Measurements from ENCODE around the gene SPTBN2. TPM values are rescaled to one million over a fixed set of nuclear protein-coding genes. Genes with fewer than 3 reads are reported as not detected.
A peak's percentile ranks its signal among the peaks of the same experiment; 100 is the strongest.
"Not testable (repeated sequence)": the region's sequence is repeated elsewhere in the genome, so short reads cannot be mapped to it uniquely, and the experiment has no call there.

The SPTBN2 gene
- total RNA-seq, 4 donors from 2014 or later: under 0.01 to 31.0 (median 1.6) TPM

GRCh38 chr11:66729447-66729846 lies 431 bp upstream of the SPTBN2 start:
- intact Hi-C loops (cut with DNase I; ENCODE audit: low total_unique reads): no loop called here
- Histone ChIP-seq H3K27ac (no peak overlapping the region), H3K36me3 (no peaks in the 10 kb centered on the region), H3K9me3 (no peaks in the 10 kb centered on the region), H3K27me3 (no peaks in the 10 kb centered on the region), H3K4me1 (no peaks in the 10 kb centered on the region), H3K4me3 (no peak overlapping the region)
- no peak for TF ChIP-seq POLR2A (IDR thresholded peaks at IDR 0.05)
- TF ChIP-seq, protein P1, sequence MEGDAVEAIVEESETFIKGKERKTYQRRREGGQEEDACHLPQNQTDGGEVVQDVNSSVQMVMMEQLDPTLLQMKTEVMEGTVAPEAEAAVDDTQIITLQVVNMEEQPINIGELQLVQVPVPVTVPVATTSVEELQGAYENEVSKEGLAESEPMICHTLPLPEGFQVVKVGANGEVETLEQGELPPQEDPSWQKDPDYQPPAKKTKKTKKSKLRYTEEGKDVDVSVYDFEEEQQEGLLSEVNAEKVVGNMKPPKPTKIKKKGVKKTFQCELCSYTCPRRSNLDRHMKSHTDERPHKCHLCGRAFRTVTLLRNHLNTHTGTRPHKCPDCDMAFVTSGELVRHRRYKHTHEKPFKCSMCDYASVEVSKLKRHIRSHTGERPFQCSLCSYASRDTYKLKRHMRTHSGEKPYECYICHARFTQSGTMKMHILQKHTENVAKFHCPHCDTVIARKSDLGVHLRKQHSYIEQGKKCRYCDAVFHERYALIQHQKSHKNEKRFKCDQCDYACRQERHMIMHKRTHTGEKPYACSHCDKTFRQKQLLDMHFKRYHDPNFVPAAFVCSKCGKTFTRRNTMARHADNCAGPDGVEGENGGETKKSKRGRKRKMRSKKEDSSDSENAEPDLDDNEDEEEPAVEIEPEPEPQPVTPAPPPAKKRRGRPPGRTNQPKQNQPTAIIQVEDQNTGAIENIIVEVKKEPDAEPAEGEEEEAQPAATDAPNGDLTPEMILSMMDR (IDR thresholded peaks at IDR 0.05): no peak
- no peak for DNase-seq

DNA sequence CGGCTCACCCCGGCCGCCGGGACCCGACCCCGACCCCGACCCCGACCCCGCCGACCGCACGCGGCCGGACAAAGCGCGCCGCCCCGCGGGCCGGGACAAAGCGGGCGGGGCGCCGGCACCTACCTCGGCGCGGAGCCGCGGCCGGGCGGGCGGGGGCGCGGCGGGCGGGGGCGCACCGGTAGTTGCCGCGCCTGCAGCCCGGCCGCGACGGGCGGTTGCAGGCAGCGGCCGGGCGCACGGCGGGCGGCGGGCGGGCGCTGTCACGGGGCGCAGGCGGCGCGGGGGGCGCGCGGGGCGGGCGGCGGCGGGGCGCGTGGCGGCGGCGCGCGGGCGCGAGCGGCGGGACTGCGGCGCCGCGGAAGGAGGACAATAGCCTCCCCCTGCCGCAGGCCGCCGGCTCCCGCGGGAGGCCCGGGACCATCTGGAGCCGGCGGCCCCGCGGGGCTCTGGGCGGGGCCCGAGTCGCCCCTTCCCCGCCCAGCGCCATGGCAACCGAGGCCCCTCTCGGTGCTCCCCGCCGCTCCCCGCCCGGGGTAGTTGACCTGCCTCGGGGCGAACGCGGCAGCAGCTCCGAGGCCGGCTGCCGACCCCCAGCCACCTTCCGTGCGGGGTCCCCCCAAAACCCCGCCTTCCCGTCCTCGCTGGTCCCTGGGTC lies 851 bp downstream of the SPTBN2 start:
- intact Hi-C loops (cut with DNase I; ENCODE audit: low total_unique reads): no loop called here
- DNase-seq: no peak
- no peak for TF ChIP-seq POLR2A (IDR thresholded peaks at IDR 0.05)
- TF ChIP-seq, protein P1 (IDR thresholded peaks at IDR 0.05): no peak
- H3K4me1 ChIP-seq: no peaks in the 10 kb centered on the region
- no peaks in the 10 kb centered on the region for H3K27me3 ChIP-seq
- no peak overlapping the region for H3K27ac ChIP-seq
- peak overlapping the region; percentile 6 to 51 for H3K4me3 ChIP-seq
- no peaks in the 10 kb centered on the region for H3K9me3 ChIP-seq
- no peaks in the 10 kb centered on the region for H3K36me3 ChIP-seq

- no peak overlapping the region for H3K27ac ChIP-seq
- peak overlapping the region; percentile 6 to 51 for H3K4me3 ChIP-seq
- TF ChIP-seq POLR2A (IDR thresholded peaks at IDR 0.05): no peak
- TF ChIP-seq, protein P1 (IDR thresholded peaks at IDR 0.05): no peak
- H3K9me3 ChIP-seq: no peaks in the 10 kb centered on the region
- intact Hi-C loops (cut with DNase I; ENCODE audit: low total_unique reads): no loop called here
- H3K27me3 ChIP-seq: no peaks in the 10 kb centered on the region
- H3K4me1 ChIP-seq: no peaks in the 10 kb centered on the region
- DNase-seq: peak in 1 of 2 donors; percentile 33
- H3K36me3 ChIP-seq: no peaks in the 10 kb centered on the region
Observed at GRCh38 chr11:66727282-66728037, 1.6 kb downstream of the SPTBN2 start.

- Histone ChIP-seq H3K4me1 (no peaks in the 10 kb centered on the region), H3K27ac (no peak overlapping the region), H3K36me3 (no peaks in the 10 kb centered on the region), H3K27me3 (no peaks in the 10 kb centered on the region), H3K4me3 (no peak overlapping the region), H3K9me3 (no peaks in the 10 kb centered on the region)
- DNase-seq: no peak
- intact Hi-C loops (cut with DNase I; ENCODE audit: low total_unique reads): no loop called here
- no peak for TF ChIP-seq POLR2A (IDR thresholded peaks at IDR 0.05)
- TF ChIP-seq, protein P1 (IDR thresholded peaks at IDR 0.05): no peak
Observed at GRCh38 chr11:66725647-66726046, 3.4 kb downstream of the SPTBN2 start.

GRCh38 chr11:66725114-66725513 lies 3.9 kb downstream of the SPTBN2 start:
- no peak overlapping the region for H3K4me3 ChIP-seq
- intact Hi-C loops (cut with DNase I; ENCODE audit: low total_unique reads): no loop called here
- DNase-seq: no peak
- no peak for TF ChIP-seq POLR2A (IDR thresholded peaks at IDR 0.05)
- TF ChIP-seq, protein P1 (IDR thresholded peaks at IDR 0.05): no peak
- H3K27me3 ChIP-seq: no peaks in the 10 kb centered on the region
- H3K9me3 ChIP-seq: no peaks in the 10 kb centered on the region
- H3K36me3 ChIP-seq: no peaks in the 10 kb centered on the region
- no peaks in the 10 kb centered on the region for H3K4me1 ChIP-seq
- no peak overlapping the region for H3K27ac ChIP-seq

- DNase-seq; intact Hi-C loops (cut with DNase I; ENCODE audit: low total_unique reads); H3K27me3 ChIP-seq: not testable (repeated sequence)
Observed at GRCh38 chr11:66724167-66724566, 4.8 kb downstream of the SPTBN2 start.

More at GRCh38 chr11:66724167-66724566, 4.8 kb downstream of the SPTBN2 start:
- H3K27ac ChIP-seq, H3K4me3 ChIP-seq, H3K4me1 ChIP-seq, H3K36me3 ChIP-seq, H3K9me3 ChIP-seq: not testable (repeated sequence)

All from uterus (tissue), 4 donors.